ENCODE measurements around the gene CELF5. TPM values are rescaled to one million over a fixed set of nuclear protein-coding genes. Genes with fewer than 3 reads are reported as not detected.

The CELF5 gene
- total and polyA plus RNA-seq, 2 donors (not counting 1 experiment from before 2014, with no cell fraction given) = 0.15 TPM; not detected in 1

- H3K27ac Mint-ChIP-seq = no peak overlapping the region
- H3K79me2 ChIP-seq (ENCODE audit: control insufficient read depth, insufficient read depth, low read length) = peaks cover 55% of the 10 kb centered on the region
- H2AFZ ChIP-seq (ENCODE audit: insufficient read depth, low read depth, low read length, poor library complexity, severe bottlenecking) = no peak overlapping the region
- no peaks in the 10 kb centered on the region for H3K9me3 Mint-ChIP-seq (ENCODE audit: insufficient read depth)
- ATAC-seq (ENCODE audit: low read depth) (peak; percentile 28), DNase-seq (no peak)
- H3K4me1 Mint-ChIP-seq = peaks cover 17% of the 10 kb centered on the region
- ChIA-PET POLR2A (interaction anchor here (0.5 to 0.6 kb wide), 2 partner anchors 10 to 553 kb away, joined by 9 to 12 read pairs; no protein-coding TSS in a partner anchor), CTCF (no interaction called here)
- H3K4me2 ChIP-seq (replicated peaks; ENCODE audit: low read depth, low read length, poor library complexity, severe bottlenecking) = peak overlapping the region; percentile 12
- no peak overlapping the region for H3K4me3 Mint-ChIP-seq
- no peak overlapping the region for H3K4me3 ChIP-seq (ENCODE audit: control extremely low read depth in 1 of 5, extremely low read depth in 1 of 5, insufficient read depth in 1 of 5, low read depth in 2 of 5, low read length in 4 of 5)
- intact Hi-C loops (cut with micrococcal nuclease) = no loop called here
- H3K9me3 ChIP-seq (ENCODE audit: control extremely low read depth in 1 of 3, control insufficient read depth in 2 of 3, insufficient read depth in 1 of 3, low read length in 2 of 3) = peaks cover 0 to 11% (median 0%) of the 10 kb centered on the region in 3 donors
- peaks cover 0 to 27% of the 10 kb centered on the region in 2 experiments for H3K36me3 ChIP-seq (replicated peaks in 1 of 2; ENCODE audit: control extremely low read depth in 1 of 2, control insufficient read depth in 1 of 2, extremely low read depth in 1 of 2, insufficient read depth in 2 of 2, low read length in 1 of 2)
- peaks cover 6 to 19% of the 10 kb centered on the region in 2 donors for H3K4me1 ChIP-seq (ENCODE audit: control insufficient read depth in 2 of 2, insufficient read depth in 2 of 2, low read length in 2 of 2)
- no peak for TF ChIP-seq EZH2 (IDR thresholded peaks at IDR 0.05; ENCODE audit: borderline replicate concordance, insufficient read depth, low read depth, low read length, poor library complexity, severe bottlenecking)
- TF ChIP-seq, protein P1, sequence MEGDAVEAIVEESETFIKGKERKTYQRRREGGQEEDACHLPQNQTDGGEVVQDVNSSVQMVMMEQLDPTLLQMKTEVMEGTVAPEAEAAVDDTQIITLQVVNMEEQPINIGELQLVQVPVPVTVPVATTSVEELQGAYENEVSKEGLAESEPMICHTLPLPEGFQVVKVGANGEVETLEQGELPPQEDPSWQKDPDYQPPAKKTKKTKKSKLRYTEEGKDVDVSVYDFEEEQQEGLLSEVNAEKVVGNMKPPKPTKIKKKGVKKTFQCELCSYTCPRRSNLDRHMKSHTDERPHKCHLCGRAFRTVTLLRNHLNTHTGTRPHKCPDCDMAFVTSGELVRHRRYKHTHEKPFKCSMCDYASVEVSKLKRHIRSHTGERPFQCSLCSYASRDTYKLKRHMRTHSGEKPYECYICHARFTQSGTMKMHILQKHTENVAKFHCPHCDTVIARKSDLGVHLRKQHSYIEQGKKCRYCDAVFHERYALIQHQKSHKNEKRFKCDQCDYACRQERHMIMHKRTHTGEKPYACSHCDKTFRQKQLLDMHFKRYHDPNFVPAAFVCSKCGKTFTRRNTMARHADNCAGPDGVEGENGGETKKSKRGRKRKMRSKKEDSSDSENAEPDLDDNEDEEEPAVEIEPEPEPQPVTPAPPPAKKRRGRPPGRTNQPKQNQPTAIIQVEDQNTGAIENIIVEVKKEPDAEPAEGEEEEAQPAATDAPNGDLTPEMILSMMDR (IDR thresholded peaks at IDR 0.05) = no peak
- H4K20me1 ChIP-seq (ENCODE audit: control insufficient read depth, insufficient read depth, low read length, poor library complexity, severe bottlenecking) = peaks cover 55% of the 10 kb centered on the region
- WGBS (ENCODE audit: insufficient coverage) = 65% methylated on average over 38 of the region's 40 CpGs
- H3K9ac ChIP-seq (ENCODE audit: low read length) = no peak overlapping the region
- H3K27me3 ChIP-seq (replicated peaks in 1 of 4; ENCODE audit: control extremely low read depth in 1 of 4, control insufficient read depth in 3 of 4, insufficient read depth in 4 of 4, low read length in 3 of 4) = no peaks in the 10 kb centered on the region
- H3K27ac ChIP-seq (ENCODE audit: low read length in 2 of 2) = no peak overlapping the region
- H3K27me3 Mint-ChIP-seq = no peaks in the 10 kb centered on the region
These were observed 31.0 kb upstream of the CELF5 start for GRCh38 chr19:3193256-3194105.

All from B cell (primary cell).